Fibroblast of lung (primary cell): ENCODE results near the gene EIF4E. TPM values are rescaled to one million over a fixed set of nuclear protein-coding genes. Genes with fewer than 3 reads are reported as not detected.

ENCODE experiments used
- DNase-seq, 2 donors: peaks; one replicate each; pipeline versions ENCODE4 v3.0.0 to v3.0.0-alpha.2; 2010; ENCODE audit warnings: low read depth in 2 of 2
- H2AFZ ChIP-seq: 2 replicates; pipeline ENCODE4 v1.5.1; 2012; ENCODE audit warnings: low read length, control low read depth, inconsistent platforms
- H3K27ac ChIP-seq: 2 replicates; pipeline ENCODE4 v1.5.1; 2011; ENCODE audit warnings: low read length, control low read depth; ENCODE audit not compliant: insufficient read depth
- H3K27me3 ChIP-seq: 2 replicates; pipeline ENCODE4 v1.5.1; 2011; ENCODE audit warnings: mild to moderate bottlenecking, low read length; ENCODE audit not compliant: control insufficient read depth, insufficient read depth
- H3K36me3 ChIP-seq: 2 replicates; pipeline ENCODE4 v1.5.1; 2011; ENCODE audit warnings: low read length; ENCODE audit not compliant: control insufficient read depth, insufficient read depth
- H3K4me1 ChIP-seq: 2 replicates; pipeline ENCODE4 v1.5.1; 2011; ENCODE audit warnings: low read length; ENCODE audit not compliant: control insufficient read depth, insufficient read depth; ENCODE audit errors: extremely low read depth
- H3K4me2 ChIP-seq: 2 replicates; pipeline ENCODE4 v1.5.1; 2011; ENCODE audit warnings: low read length, control low read depth; ENCODE audit not compliant: insufficient read depth; ENCODE audit errors: extremely low read depth
- H3K4me3 ChIP-seq, 4 experiments: fragments of 200-600 bp in 1 of 4; sonication (generic) in 1 of 4; replicated peaks in 1 of 4; 2 replicates each; pipeline ENCODE4 v1.5.1; 2011 to 2016; ENCODE audit warnings: low read length in 4 of 4, low read depth in 3 of 4, mild to moderate bottlenecking in 3 of 4, control low read depth in 2 of 4, inconsistent platforms in 1 of 4, mixed read lengths in 1 of 4; ENCODE audit not compliant: insufficient read depth in 1 of 4; ENCODE audit errors: control extremely low read depth in 1 of 4
- H3K79me2 ChIP-seq: 2 replicates; pipeline ENCODE4 v1.5.1; 2012; ENCODE audit warnings: mild to moderate bottlenecking, low read length, inconsistent platforms; ENCODE audit not compliant: control insufficient read depth, insufficient read depth
- H3K9ac ChIP-seq: 2 replicates; pipeline ENCODE4 v1.5.1; 2011; ENCODE audit warnings: mild to moderate bottlenecking, low read length, control low read depth; ENCODE audit not compliant: insufficient read depth
- H3K9me3 ChIP-seq: 2 replicates; pipeline ENCODE4 v1.5.1; 2012; ENCODE audit warnings: low read depth, low read length; ENCODE audit not compliant: control insufficient read depth, insufficient read depth
- H4K20me1 ChIP-seq: 2 replicates; pipeline ENCODE4 v1.5.1; 2011; ENCODE audit warnings: low read length; ENCODE audit not compliant: control insufficient read depth, insufficient read depth; ENCODE audit errors: extremely low read depth
- CTCF ChIP-seq, 2 donors: IDR thresholded peaks in 1 of 2; conservative IDR thresholded peaks in 1 of 2; 1 replicate in 1 of 2; 2 replicates in 1 of 2; pipeline ENCODE4 v1.5.1; 2011 to 2012; ENCODE audit warnings: low read length in 2 of 2, control low read depth in 1 of 2, inconsistent platforms in 1 of 2, low read depth in 1 of 2, mild to moderate bottlenecking in 1 of 2
- EZH2 ChIP-seq: IDR thresholded peaks from 2 replicates; pipeline ENCODE4 v1.5.1; 2012; ENCODE audit warnings: low read length, control low read depth, mild to moderate bottlenecking; ENCODE audit errors: missing control alignments
- polyA plus RNA-seq, 2 donors: library from polyadenylated mRNA; depleted of rRNA in 1 of 2; stranded (reverse) in 1 of 2; unstranded in 1 of 2; fragments of >200 nt; gene quantifications; 2 replicates each; pipeline ENCODE4 v1.2.1, GENCODE V29; 2011 to 2012; ENCODE audit warnings: missing spikeins in 1 of 2
- total RNA-seq: library from RNA; depleted of rRNA; stranded (reverse); fragments of >200 nt; gene quantifications from 2 replicates; pipeline ENCODE4 v1.2.1, GENCODE V29; 2014

EIF4E gene
- total and polyA plus RNA-seq, 2 donors (not counting 1 experiment from before 2014, with no cell fraction given) = 124 to 138 TPM

GRCh38 chr4:98909646-98910401, 19.1 kb downstream of the EIF4E start:
- H3K27me3 ChIP-seq = no peaks in the 10 kb centered on the region
- H3K4me1 ChIP-seq = no peaks in the 10 kb centered on the region
- peaks cover 94% of the 10 kb centered on the region for H3K79me2 ChIP-seq
- H3K9ac ChIP-seq = no peak overlapping the region
- H3K9me3 ChIP-seq = no peaks in the 10 kb centered on the region
- no peak overlapping the region for H3K27ac ChIP-seq
- no peak for TF ChIP-seq CTCF (conservative IDR thresholded peaks at IDR 0.05 in 1 of 2, IDR thresholded peaks at IDR 0.05 in 1 of 2; ENCODE audit: low read depth in 1 of 2, low read length in 2 of 2)
- no peak for TF ChIP-seq EZH2
- no peak overlapping the region for H2AFZ ChIP-seq
- no peak overlapping the region for H3K4me2 ChIP-seq
- no peak for DNase-seq
- H3K36me3 ChIP-seq = no peaks in the 10 kb centered on the region
- no peaks in the 10 kb centered on the region for H4K20me1 ChIP-seq
- H3K4me3 ChIP-seq = no peak overlapping the region

- Histone ChIP-seq H3K27me3 (no peaks in the 10 kb centered on the region), H2AFZ (no peak overlapping the region), H3K27ac (no peak overlapping the region), H3K4me3 (no peak overlapping the region), H3K9me3 (no peaks in the 10 kb centered on the region), H3K79me2 (peaks cover 96% of the 10 kb centered on the region), H4K20me1 (no peaks in the 10 kb centered on the region), H3K4me2 (no peak overlapping the region), H3K9ac (no peak overlapping the region), H3K4me1 (no peaks in the 10 kb centered on the region), H3K36me3 (no peaks in the 10 kb centered on the region)
- no peak for TF ChIP-seq EZH2
- TF ChIP-seq CTCF (conservative IDR thresholded peaks at IDR 0.05 in 1 of 2, IDR thresholded peaks at IDR 0.05 in 1 of 2; ENCODE audit: low read depth in 1 of 2, low read length in 2 of 2) = no peak
- no peak for DNase-seq
Observed at GRCh38 chr4:98908703-98909262, 20.1 kb downstream of the EIF4E start.

- H3K36me3 ChIP-seq = no peaks in the 10 kb centered on the region
- H3K27me3 ChIP-seq = no peaks in the 10 kb centered on the region
- no peak overlapping the region for H3K4me2 ChIP-seq
- peak in 1 of 2 donors; percentile 13 for DNase-seq
- no peaks in the 10 kb centered on the region for H3K9me3 ChIP-seq
- H3K9ac ChIP-seq = no peak overlapping the region
- H3K27ac ChIP-seq = no peak overlapping the region
- no peak for TF ChIP-seq EZH2
- no peak for TF ChIP-seq CTCF (conservative IDR thresholded peaks at IDR 0.05 in 1 of 2, IDR thresholded peaks at IDR 0.05 in 1 of 2; ENCODE audit: low read depth in 1 of 2, low read length in 2 of 2)
- no peaks in the 10 kb centered on the region for H4K20me1 ChIP-seq
- H2AFZ ChIP-seq = no peak overlapping the region
- peaks cover 96% of the 10 kb centered on the region for H3K79me2 ChIP-seq
- H3K4me1 ChIP-seq = no peaks in the 10 kb centered on the region
- H3K4me3 ChIP-seq = no peak overlapping the region
Observed at GRCh38 chr4:98908182-98908581, 20.8 kb downstream of the EIF4E start.
